HEK293 (cell line): Measurements from ENCODE around the gene PLA2G4D.

Source experiments
- CTCF ChIA-PET: fragments of 350-600 bp; formaldehyde crosslinking; extraction: SDS; loops from one replicate; lab custom pipeline; 2021; ENCODE audit warnings: antibody characterized with exemption; lab: Yijun Ruan, JAX
- POLR2A ChIA-PET: fragments of 300-600 bp; formaldehyde crosslinking; extraction: SDS; loops from one replicate; lab custom pipeline; 2020; ENCODE audit warnings: antibody characterized with exemption, inconsistent platforms; lab: Yijun Ruan, JAX
- H3K27ac ChIP-seq: fragments of 200-500 bp; sonication (Bioruptor generic); 2 replicates; pipeline ENCODE4 v1.5.1; 2014; ENCODE audit warnings: low read depth, low read length, control low read depth, inconsistent platforms; ENCODE audit errors: extremely low read depth
- H3K36me3 ChIP-seq, 2 experiments: fragments of 200-500 bp in 1 of 2; sonication (Bioruptor generic) in 1 of 2; 1 replicate in 1 of 2; 2 replicates in 1 of 2; pipeline ENCODE4 v1.5.1; 2014 to 2017; ENCODE audit warnings: inconsistent platforms in 2 of 2, low read length in 2 of 2; ENCODE audit not compliant: control insufficient read depth in 2 of 2, insufficient read depth in 1 of 2
- H3K4me1 ChIP-seq: fragments of 200-500 bp; sonication (Bioruptor generic); 2 replicates; pipeline ENCODE4 v1.5.1; 2014; ENCODE audit warnings: mild to moderate bottlenecking, low read length, inconsistent platforms; ENCODE audit not compliant: control insufficient read depth, insufficient read depth
- H3K4me3 ChIP-seq: 2 replicates; pipeline ENCODE4 v1.5.1; 2011; ENCODE audit warnings: low read depth, mild to moderate bottlenecking, control low read depth, low read length, moderate library complexity
- H3K9me3 ChIP-seq: fragments of 200-500 bp; sonication (Bioruptor generic); 2 replicates; pipeline ENCODE4 v1.5.1; 2014; ENCODE audit warnings: low read depth, low read length, inconsistent platforms; ENCODE audit not compliant: control insufficient read depth, insufficient read depth
- GLIS1 ChIP-seq: fragments of 450-650 bp; formaldehyde crosslinking; IDR thresholded peaks from 2 replicates; pipeline ENCODE4 v1.5.1; 2016; ENCODE audit warnings: missing biosample characterization, missing genetic modification characterization
- MZF1 ChIP-seq: fragments of 450-650 bp; formaldehyde crosslinking; IDR thresholded peaks from 2 replicates; pipeline ENCODE4 v1.5.1; 2017; ENCODE audit warnings: missing biosample characterization, missing genetic modification characterization, borderline replicate concordance
- OSR2 ChIP-seq: fragments of 450-650 bp; formaldehyde crosslinking; IDR thresholded peaks from 2 replicates; pipeline ENCODE4 v1.5.1; 2016; ENCODE audit warnings: missing biosample characterization, missing genetic modification characterization
- PRDM1 ChIP-seq: fragments of 450-650 bp; formaldehyde crosslinking; IDR thresholded peaks from 2 replicates; pipeline ENCODE4; 2016; ENCODE audit warnings: missing biosample characterization, missing genetic modification characterization
- SALL2 ChIP-seq: fragments of 450-650 bp; formaldehyde crosslinking; IDR thresholded peaks from 2 replicates; pipeline ENCODE4 v1.5.0; 2017; ENCODE audit warnings: missing biosample characterization, mild to moderate bottlenecking, missing genetic modification characterization, borderline replicate concordance
- ZBTB17 ChIP-seq: fragments of 450-650 bp; formaldehyde crosslinking; IDR thresholded peaks from 2 replicates; pipeline ENCODE4 v1.5.1; 2016; ENCODE audit warnings: missing biosample characterization, missing genetic modification characterization
- ZBTB48 ChIP-seq: fragments of 450-650 bp; formaldehyde crosslinking; IDR thresholded peaks from 2 replicates; pipeline ENCODE4 v1.5.1; 2016; ENCODE audit warnings: missing biosample characterization, missing genetic modification characterization
- ZBTB7A ChIP-seq: fragments of 450-650 bp; formaldehyde crosslinking; IDR thresholded peaks from 2 replicates; pipeline ENCODE4 v1.5.1; 2016; ENCODE audit warnings: low read depth, missing biosample characterization, missing genetic modification characterization
- ZIC2 ChIP-seq: fragments of 450-650 bp; formaldehyde crosslinking; IDR thresholded peaks from 2 replicates; pipeline ENCODE4 v1.5.1; 2016; ENCODE audit warnings: missing biosample characterization, missing genetic modification characterization
- ZNF132 ChIP-seq: fragments of 450-650 bp; formaldehyde crosslinking; IDR thresholded peaks from 2 replicates; pipeline ENCODE4 v1.5.1; 2017; ENCODE audit warnings: missing biosample characterization, missing genetic modification characterization, borderline replicate concordance
- ZNF169 ChIP-seq: fragments of 450-650 bp; formaldehyde crosslinking; IDR thresholded peaks from 2 replicates; pipeline ENCODE4 v1.5.1; 2016; ENCODE audit warnings: missing biosample characterization, missing genetic modification characterization
- ZNF175 ChIP-seq: fragments of 450-650 bp; formaldehyde crosslinking; IDR thresholded peaks from 2 replicates; pipeline ENCODE4 v1.5.1; 2016; ENCODE audit warnings: missing biosample characterization, missing genetic modification characterization
- ZNF223 ChIP-seq: fragments of 450-650 bp; formaldehyde crosslinking; IDR thresholded peaks from 2 replicates; pipeline ENCODE4 v1.5.1; 2016; ENCODE audit warnings: missing biosample characterization, missing genetic modification characterization
- ZNF239 ChIP-seq: fragments of 450-650 bp; formaldehyde crosslinking; IDR thresholded peaks from 2 replicates; pipeline ENCODE4 v1.5.1; 2016; ENCODE audit warnings: missing biosample characterization, missing genetic modification characterization
- ZNF292 ChIP-seq: fragments of 450-650 bp; formaldehyde crosslinking; IDR thresholded peaks from 2 replicates; pipeline ENCODE4 v1.5.1; 2016; ENCODE audit warnings: low read depth, missing biosample characterization, missing genetic modification characterization, borderline replicate concordance
- ZNF341 ChIP-seq: fragments of 450-650 bp; formaldehyde crosslinking; IDR thresholded peaks from 2 replicates; pipeline ENCODE4; 2016; ENCODE audit warnings: low read depth, missing biosample characterization, missing genetic modification characterization
- ZNF514 ChIP-seq: fragments of 450-650 bp; formaldehyde crosslinking; IDR thresholded peaks from 2 replicates; pipeline ENCODE4 v1.5.1; 2016; ENCODE audit warnings: missing biosample characterization, missing genetic modification characterization
- ZNF548 ChIP-seq: fragments of 450-650 bp; formaldehyde crosslinking; IDR thresholded peaks from 2 replicates; pipeline ENCODE4 v1.5.1; 2016; ENCODE audit warnings: missing biosample characterization, missing genetic modification characterization
- ZNF555 ChIP-seq: fragments of 450-650 bp; formaldehyde crosslinking; conservative IDR thresholded peaks from 2 replicates; pipeline ENCODE4 v1.5.1; 2017; ENCODE audit warnings: missing biosample characterization, mild to moderate bottlenecking, missing genetic modification characterization, inconsistent platforms
- ZNF558 ChIP-seq: fragments of 450-650 bp; formaldehyde crosslinking; IDR thresholded peaks from 2 replicates; pipeline ENCODE4 v1.5.1; 2016; ENCODE audit warnings: missing biosample characterization, missing genetic modification characterization
- ZNF560 ChIP-seq: fragments of 450-650 bp; formaldehyde crosslinking; IDR thresholded peaks from 2 replicates; pipeline ENCODE4 v1.5.1; 2017; ENCODE audit warnings: missing biosample characterization, missing genetic modification characterization, borderline replicate concordance
- ZNF629 ChIP-seq: fragments of 450-650 bp; formaldehyde crosslinking; IDR thresholded peaks from 2 replicates; pipeline ENCODE4 v1.5.1; 2017; ENCODE audit warnings: missing biosample characterization, missing genetic modification characterization
- ZNF660 ChIP-seq: fragments of 450-650 bp; IDR thresholded peaks from 2 replicates; pipeline ENCODE4 v1.5.1; 2018; ENCODE audit warnings: missing biosample characterization, mild to moderate bottlenecking, missing genetic modification characterization
- ZSCAN30 ChIP-seq: fragments of 450-650 bp; IDR thresholded peaks from 2 replicates; pipeline ENCODE4 v1.5.1; 2018; ENCODE audit warnings: missing biosample characterization, mild to moderate bottlenecking, missing genetic modification characterization, moderate library complexity
- ZSCAN4 ChIP-seq: fragments of 450-650 bp; formaldehyde crosslinking; IDR thresholded peaks from 2 replicates; pipeline ENCODE4 v1.5.1; 2017; ENCODE audit warnings: missing biosample characterization, missing genetic modification characterization
- TF ChIP-seq, protein P1 (sequence below): fragments of 450-650 bp; formaldehyde crosslinking; IDR thresholded peaks from 2 replicates; pipeline ENCODE4 v1.5.1; 2016; ENCODE audit warnings: missing biosample characterization, missing genetic modification characterization

PLA2G4D gene

DNA sequence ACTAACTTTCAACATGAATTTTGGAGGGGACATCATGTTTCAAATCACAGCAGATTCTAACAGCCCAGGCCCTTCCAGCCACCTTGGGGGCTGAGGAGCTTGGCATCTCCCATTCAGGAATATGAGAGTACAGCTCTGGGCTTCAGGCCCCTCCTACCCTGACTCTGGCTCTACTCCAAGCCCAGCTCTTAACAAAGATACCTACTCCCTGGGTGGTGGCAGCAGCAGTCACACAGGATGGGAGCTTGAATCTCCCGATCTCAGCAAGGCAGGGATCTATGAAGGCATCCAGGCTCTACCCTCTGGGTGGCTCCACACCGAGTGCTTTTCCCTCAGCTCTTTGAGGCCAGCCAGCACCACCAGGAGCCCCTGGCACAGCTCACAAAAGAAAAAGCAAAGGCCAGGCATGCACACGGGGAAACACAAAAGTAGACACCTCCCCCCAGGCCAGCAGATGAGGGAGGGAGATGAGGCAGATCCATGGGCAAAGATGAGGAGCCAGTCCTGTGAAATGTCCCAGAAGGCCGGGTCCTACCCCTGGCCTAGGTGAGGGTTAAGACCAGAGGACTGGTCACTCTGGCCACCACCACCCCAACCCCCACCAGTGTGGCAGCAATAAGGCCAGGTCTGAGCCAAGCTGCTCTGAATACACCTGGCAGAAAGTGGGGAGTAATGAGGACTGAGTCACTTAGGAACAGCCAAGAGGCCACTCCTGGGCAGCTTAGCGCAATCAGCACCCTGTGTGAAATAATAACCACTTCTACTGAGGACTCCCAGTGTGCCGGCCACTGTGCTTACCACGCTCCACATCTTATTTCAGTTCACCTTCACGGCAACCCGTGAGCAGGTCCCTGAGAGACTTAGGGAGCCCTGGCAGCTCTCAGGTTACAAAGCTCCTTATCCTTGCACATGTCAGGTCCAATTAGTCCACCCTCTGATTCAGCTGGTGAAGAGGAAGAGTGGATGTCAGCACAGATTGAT lies 37.8 kb upstream of the PLA2G4D start:
- H3K4me1 ChIP-seq: peaks cover 9% of the 10 kb centered on the region
- POLR2A ChIA-PET: no interaction called here
- H3K36me3 ChIP-seq: no peaks in the 10 kb centered on the region
- H3K9me3 ChIP-seq: no peaks in the 10 kb centered on the region
- TF ChIP-seq ZNF548 (tag by site-specific recombination): no peak
- TF ChIP-seq ZNF239: no peak
- 0 out of 2 replicates have a peak, but pooled peaks have one; percentile 33 for TF ChIP-seq OSR2 (tag by site-specific recombination)
- TF ChIP-seq ZNF558 (tag by site-specific recombination): no peak
- TF ChIP-seq ZIC2: peak; percentile 44
- peak; percentile 79 for TF ChIP-seq GLIS1 (tag by site-specific recombination)
- peak; percentile 45 for TF ChIP-seq ZBTB17 (tag by site-specific recombination)
- 0 out of 2 replicates have a peak, but pooled peaks have one; percentile 53 for TF ChIP-seq ZBTB48
- TF ChIP-seq ZNF341 (tag by site-specific recombination): peak; percentile 25; the same call in 1 of the 2 replicates
- no peak overlapping the region for H3K27ac ChIP-seq
- CTCF ChIA-PET: interaction anchor here (0.5 to 1.5 kb wide), 9 partner anchors 9 to 372 kb away, joined by 3 to 11 read pairs (median 3); no protein-coding TSS in a partner anchor
- no peak overlapping the region for H3K4me3 ChIP-seq

DNA sequence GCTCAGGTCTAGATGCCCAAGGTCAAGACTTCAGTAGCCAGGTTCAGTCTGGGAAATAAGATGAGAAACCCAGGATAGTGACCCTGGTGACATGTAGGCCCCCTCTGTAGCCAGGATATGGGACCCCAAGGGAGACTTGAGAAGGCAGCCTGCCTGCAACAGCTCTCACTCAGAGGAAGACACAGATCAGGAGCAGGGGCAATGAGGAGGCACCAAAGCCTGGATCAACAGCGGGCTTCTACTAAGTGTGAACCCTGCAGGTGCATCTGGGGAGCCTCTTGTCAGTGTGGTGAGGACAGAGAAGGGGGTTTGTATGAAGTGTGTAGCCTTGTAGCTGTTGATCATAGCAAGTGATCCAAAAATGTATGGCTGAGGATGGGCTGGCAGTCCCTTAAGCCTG lies 36.6 kb upstream of the PLA2G4D start:
- Histone ChIP-seq H3K4me1 (peaks cover 9% of the 10 kb centered on the region), H3K36me3 (no peaks in the 10 kb centered on the region), H3K27ac (no peak overlapping the region), H3K9me3 (no peaks in the 10 kb centered on the region), H3K4me3 (no peak overlapping the region)
- POLR2A ChIA-PET: no interaction called here
- CTCF ChIA-PET: interaction anchor here (1.3 to 1.5 kb wide), 4 partner anchors 8 to 65 kb away, joined by 3 to 9 read pairs (median 6); no protein-coding TSS in a partner anchor
- no peak for TF ChIP-seq ZNF132 (tag by site-specific recombination)
- no peak for TF ChIP-seq ZNF223 (tag by site-specific recombination)
- no peak for TF ChIP-seq ZBTB7A (tag by site-specific recombination)
- TF ChIP-seq ZNF514 (tag by site-specific recombination): no peak
- no peak for TF ChIP-seq PRDM1 (tag by site-specific recombination)
- TF ChIP-seq, protein P1, sequence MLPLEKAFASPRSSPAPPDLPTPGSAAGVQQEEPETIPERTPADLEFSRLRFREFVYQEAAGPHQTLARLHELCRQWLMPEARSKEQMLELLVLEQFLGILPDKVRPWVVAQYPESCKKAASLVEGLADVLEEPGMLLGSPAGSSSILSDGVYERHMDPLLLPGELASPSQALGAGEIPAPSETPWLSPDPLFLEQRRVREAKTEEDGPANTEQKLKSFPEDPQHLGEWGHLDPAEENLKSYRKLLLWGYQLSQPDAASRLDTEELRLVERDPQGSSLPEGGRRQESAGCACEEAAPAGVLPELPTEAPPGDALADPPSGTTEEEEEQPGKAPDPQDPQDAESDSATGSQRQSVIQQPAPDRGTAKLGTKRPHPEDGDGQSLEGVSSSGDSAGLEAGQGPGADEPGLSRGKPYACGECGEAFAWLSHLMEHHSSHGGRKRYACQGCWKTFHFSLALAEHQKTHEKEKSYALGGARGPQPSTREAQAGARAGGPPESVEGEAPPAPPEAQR (tag by site-specific recombination): no peak
- TF ChIP-seq ZNF175 (tag by site-specific recombination): no peak
- TF ChIP-seq MZF1: no peak
- TF ChIP-seq ZNF560 (tag by site-specific recombination): no peak
- no peak for TF ChIP-seq ZSCAN30
- TF ChIP-seq ZNF555 (tag by site-specific recombination): no peak
- no peak for TF ChIP-seq ZNF629 (tag by site-specific recombination)
- no peak for TF ChIP-seq ZNF660 (tag by site-specific recombination)
- no peak for TF ChIP-seq SALL2 (tag by site-specific recombination)
- no peak for TF ChIP-seq ZSCAN4
- no peak for TF ChIP-seq ZNF292 (tag by site-specific recombination)
- no peak for TF ChIP-seq ZNF169 (tag by site-specific recombination)
